ENCODE measurements around the gene HIPK3.

GRCh38 chr11:33208150-33208549 lies 49.0 kb upstream of the HIPK3 start:
- TF ChIP-seq CTCF (IDR thresholded peaks at IDR 0.05) (no peak), EP300 (IDR thresholded peaks at IDR 0.05) (no peak)

All from esophagus muscularis mucosa (tissue), 3 donors.